NOMO-1 treated with DMSO at 0.1 percent for 48 hours (cell line): Measurements from ENCODE around the gene LIAS.
"Not testable (repeated sequence)": the region's sequence is repeated elsewhere in the genome, so short reads cannot be mapped to it uniquely, and the experiment has no call there.

ENCODE experiments used
- DNase-seq: peaks from one replicate; lab custom pipeline; 2025; ENCODE audit not compliant: unreplicated experiment; lab: John Stamatoyannopoulos, UW

Gene LIAS

GRCh38 chr4:39452860-39453587 lies 5.8 kb upstream of the LIAS start:
- no peak for DNase-seq

GRCh38 chr4:39453738-39454137 lies 5.1 kb upstream of the LIAS start:
- no peak for DNase-seq

DNA sequence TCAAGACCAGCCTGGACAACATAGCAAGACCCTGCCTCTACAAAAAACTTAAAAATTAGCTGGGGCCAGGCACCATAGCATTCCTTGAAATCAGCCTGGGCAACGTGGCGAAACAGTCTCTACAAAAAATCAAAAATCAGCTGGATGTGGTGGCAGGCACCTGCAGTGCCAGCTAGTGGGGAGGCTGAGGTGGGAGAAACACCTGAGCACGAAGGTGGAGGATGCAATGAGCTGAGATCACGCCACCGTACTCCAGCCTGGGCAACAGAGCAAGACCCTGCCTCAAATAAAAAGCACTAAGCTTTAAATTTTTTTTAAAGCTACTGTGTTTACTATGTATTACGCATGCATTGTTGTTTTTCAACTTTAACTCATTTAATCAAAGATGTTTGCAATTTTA lies 3.4 kb upstream of the LIAS start:
- no peak for DNase-seq

GRCh38 chr4:39456946-39457763 lies 1.7 kb upstream of the LIAS start:
- peak; percentile 24 for DNase-seq

DNA sequence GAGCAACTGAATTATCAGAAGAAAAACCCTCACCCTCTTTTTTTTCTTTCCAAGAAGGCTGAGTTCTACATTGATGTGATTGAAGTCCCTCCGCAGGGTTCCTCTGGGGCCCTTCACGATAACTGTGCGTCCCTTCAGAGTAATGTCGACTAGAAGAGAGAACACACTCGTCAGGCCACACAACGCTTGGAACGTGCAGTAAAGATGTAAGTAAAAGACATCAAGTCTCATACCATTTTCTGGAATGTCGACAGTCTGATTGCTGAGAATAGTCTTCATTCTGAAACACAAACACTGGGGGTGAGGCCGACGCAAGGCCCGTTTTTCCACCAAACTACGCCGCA lies 723 bp upstream of the LIAS start:
- DNase-seq, result not testable (repeated sequence)

GRCh38 chr4:39464886-39465501 lies 6.1 kb downstream of the LIAS start:
- peak; percentile 40 for DNase-seq

- no peak for DNase-seq
Observed at GRCh38 chr4:39466747-39467146, 7.9 kb downstream of the LIAS start.

- DNase-seq, result no peak
Observed at GRCh38 chr4:39467464-39467863, 8.6 kb downstream of the LIAS start.

DNA sequence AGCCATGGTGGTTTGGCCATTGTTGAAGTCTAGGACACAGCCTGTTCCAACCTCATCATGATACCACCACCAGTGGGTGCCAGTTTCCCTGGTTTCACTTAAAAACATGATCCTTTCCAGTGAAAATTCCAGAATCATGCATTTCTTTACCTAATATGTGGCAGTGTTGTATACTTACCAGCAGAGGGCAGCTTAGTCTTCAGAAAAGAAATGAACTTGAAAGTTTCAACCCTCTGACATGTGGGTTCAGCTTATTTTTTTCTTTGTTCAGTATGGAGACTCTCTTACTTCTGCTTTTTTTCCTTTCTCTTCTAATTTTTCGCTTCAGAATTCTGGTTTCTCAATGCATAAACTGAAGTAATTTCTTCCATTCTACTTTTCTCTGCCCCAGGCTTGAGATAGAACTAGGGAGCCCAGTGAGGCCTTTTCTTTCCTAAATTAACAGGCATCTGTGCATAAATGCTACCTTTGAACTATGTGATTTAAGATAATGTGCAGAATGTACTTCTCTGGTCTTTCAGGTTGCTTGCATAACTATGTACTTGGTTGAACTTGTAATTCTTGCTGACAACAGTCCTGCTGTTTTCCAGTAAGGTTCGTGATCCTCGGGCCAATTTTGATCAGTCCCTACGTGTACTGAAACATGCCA lies 10.7 kb downstream of the LIAS start:
- DNase-seq, result peak; percentile 95

DNA sequence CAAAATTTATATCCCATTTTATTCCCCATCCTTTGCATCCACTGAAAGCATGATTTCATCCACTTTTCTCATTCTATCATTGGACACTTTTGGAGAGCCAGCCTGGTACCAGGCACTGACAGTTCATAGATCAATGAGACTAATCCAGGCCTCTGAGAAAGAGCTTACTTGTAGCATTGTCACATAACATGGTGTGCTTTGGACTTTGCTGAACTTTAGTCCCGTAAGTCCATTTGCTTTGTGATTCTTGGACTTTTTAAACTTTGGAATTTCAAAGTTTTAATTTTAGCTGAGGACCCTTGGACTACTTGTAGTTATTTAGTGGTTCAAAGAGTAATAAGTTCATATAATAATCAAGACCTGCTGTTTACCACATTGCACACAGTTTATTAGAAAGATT lies 11.5 kb downstream of the LIAS start:
- DNase-seq, result no peak

DNA sequence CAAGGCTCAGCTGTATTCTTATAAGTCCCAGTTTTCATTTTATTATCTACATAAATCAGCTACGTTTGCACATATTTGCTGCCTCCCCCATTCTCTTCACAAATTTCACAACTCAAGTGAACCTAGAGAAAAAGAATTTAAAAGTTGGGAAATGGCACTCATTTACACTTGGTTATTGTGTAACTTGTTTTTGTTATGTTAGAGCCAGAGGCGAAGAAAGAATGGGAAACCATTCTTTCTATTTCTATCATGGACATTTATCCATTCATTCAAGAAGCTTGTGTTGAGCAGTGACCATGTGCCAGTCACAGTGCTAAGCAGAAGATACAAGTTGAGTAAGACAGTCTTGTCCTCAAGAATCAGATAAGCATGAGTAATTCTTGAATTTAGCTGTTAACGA lies 13.5 kb downstream of the LIAS start:
- DNase-seq, result no peak

- no peak for DNase-seq
Observed at GRCh38 chr4:39476187-39476895, 17.5 kb downstream of the LIAS start.

DNA sequence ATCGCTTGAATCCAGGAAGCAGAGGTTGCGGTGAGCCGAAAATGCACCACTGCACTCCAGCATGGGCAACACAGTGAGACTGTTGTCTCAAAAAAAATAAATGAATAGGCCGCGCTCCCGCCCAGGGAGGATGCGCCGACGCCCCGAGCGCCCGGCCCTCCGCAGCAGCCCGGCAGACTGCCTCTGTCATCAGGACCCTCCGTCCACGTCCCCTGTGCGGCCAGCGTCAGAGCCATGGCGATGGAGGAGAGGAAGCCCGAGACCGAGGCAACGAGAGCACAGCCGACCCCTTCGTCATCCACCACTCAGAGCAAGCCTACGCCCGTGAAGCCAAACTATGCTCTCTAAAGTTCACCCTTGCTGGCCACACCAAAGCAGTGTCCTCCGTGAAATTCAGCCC lies 21.4 kb downstream of the LIAS start:
- no peak for DNase-seq

GRCh38 chr4:39480902-39481695 lies 22.2 kb downstream of the LIAS start:
- DNase-seq, result peak; percentile 80

- peak; percentile 80 for DNase-seq
Observed at GRCh38 chr4:39484582-39485272, 25.9 kb downstream of the LIAS start.

DNA sequence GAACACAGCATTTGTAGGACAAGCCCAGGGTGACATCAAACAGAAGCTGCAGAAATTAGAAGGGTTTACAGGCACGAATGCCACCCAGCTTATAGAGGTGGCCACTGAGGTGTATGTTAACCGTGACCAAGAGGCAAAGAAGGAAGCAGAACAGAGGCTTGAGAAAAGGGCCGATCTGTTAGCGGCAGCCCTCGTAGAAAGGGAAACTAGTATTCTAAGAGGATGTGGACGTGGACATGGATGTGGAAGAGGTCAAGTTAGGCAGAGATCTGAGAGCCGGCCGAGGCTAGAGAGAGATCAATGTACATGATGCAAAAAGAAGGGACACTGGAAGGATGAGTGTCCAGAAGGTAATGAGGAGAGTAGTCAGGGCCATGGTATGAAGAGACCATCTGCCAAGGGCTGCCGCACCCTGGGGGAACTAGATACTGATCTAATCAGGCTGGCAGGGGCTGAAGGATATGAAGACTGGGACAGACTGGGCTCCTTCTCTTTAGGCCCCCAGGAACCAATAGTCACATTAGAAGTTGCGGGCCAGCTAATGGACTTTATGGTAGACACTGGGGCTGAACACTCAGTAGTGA lies 27.5 kb downstream of the LIAS start:
- DNase-seq, result peak; percentile 14

DNA sequence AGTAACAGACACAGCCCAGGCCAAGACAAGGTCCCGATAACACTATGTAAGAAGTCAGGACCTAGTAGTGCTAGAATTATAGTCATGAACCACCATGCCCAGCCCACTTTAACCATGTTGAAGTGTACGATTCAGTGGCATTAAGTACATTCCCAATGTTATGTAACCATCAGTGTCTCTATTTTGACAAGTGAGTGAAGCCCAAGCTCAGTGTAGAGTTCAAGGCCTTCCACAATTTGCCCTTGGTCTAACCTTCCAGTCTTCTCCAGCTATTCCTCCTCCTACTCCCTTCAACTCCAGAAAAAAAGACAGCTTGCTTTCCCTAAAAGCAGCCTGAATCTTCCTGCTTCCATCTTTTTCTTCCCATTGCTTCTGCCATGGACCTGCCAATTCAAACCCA lies 31.5 kb downstream of the LIAS start:
- no peak for DNase-seq

DNA sequence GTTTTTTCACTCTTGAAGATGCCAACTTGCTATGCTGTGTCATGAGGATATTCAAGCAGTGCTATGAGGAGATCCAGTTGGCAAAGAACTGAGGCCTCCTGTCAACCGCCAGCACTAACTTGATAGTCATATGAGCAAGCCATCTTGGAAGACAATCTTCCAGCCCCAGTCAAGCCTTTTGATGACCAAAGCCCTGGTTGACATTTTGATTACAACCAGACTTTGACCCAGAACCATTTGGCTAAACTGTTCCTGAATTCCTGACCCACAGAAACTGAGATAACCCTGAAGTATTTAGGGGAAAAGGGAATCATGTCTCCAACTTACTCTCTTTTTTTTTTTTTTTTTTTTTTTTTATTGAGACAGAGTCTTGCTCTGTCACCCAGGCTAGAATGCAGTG lies 35.5 kb downstream of the LIAS start:
- no peak for DNase-seq
